GM12872 (cell line): ENCODE data around the gene KIT.

Experiments
- CTCF ChIP-seq: IDR thresholded peaks from 3 replicates; pipeline ENCODE4 v1.5.1; 2011; ENCODE audit warnings: low read depth, mild to moderate bottlenecking, low read length, moderate library complexity; ENCODE audit not compliant: insufficient read depth

The KIT gene

GRCh38 chr4:54661686-54662085, 3.9 kb downstream of the KIT start:
- no peak for TF ChIP-seq CTCF

GRCh38 chr4:54662123-54662522, 4.4 kb downstream of the KIT start:
- TF ChIP-seq CTCF, result no peak

- TF ChIP-seq CTCF, result no peak
These were observed 5.3 kb downstream of the KIT start for GRCh38 chr4:54662901-54663585.

GRCh38 chr4:54664400-54664799, 6.6 kb downstream of the KIT start:
- no peak for TF ChIP-seq CTCF

GRCh38 chr4:54668014-54668611, 10.4 kb downstream of the KIT start:
- no peak for TF ChIP-seq CTCF

- TF ChIP-seq CTCF, result no peak
These were observed 12.1 kb downstream of the KIT start for GRCh38 chr4:54669831-54670230.

GRCh38 chr4:54675721-54676461, 18.1 kb downstream of the KIT start:
- no peak for TF ChIP-seq CTCF
